ENCODE measurements around the gene MTCL1. TPM values are rescaled to one million over a fixed set of nuclear protein-coding genes. Genes with fewer than 3 reads are reported as not detected.

Gene MTCL1
- total and polyA plus RNA-seq, 2 of the 8 experiments (the other 6 are each of a cell fraction or from before 2014, with no cell fraction given), result 16.6 to 60.8 TPM

DNA sequence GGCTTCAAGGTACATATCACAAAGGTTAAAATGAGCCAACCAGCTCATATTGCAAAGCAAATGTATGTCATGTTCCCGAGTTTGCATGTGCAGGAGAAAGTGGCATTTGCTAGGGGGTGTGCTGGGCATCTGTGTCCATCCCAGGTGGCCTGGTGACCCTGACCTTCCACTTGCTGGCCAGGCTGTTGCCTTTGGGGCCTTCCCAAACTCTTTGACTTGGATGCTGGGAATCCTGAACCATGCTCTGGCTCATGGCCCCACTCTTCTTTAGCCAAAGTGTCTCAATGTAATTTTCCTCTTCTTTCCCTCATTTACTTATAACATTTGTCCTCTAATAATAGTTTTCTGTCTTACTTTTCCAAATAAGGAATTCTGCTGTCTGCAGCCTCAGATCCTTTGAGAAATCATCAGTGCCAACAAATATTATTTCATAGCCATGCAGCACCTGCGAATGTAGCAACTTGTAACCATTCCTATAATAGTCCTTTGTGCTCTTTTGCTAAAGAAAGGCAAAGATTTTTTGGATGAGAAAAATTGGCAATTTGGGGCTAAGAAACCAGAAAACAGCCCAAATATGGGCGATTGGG is 64.2 kb downstream of the MTCL1 start:
- Histone ChIP-seq H3K9me3 (ENCODE audit: insufficient read depth in 2 of 2, low read depth in 1 of 2, low read length in 1 of 2) (no peaks in the 10 kb centered on the region), H2BK120ac (replicated peaks; ENCODE audit: low read depth, low read length) (no peak overlapping the region), H4K8ac (ENCODE audit: extremely low read depth, insufficient read depth, low read length) (no peak overlapping the region), H3K4me3 (ENCODE audit: extremely low read depth in 1 of 4, insufficient read depth in 2 of 4, low read depth in 3 of 4, low read length in 4 of 4) (no peak overlapping the region), H3K23me2 (ENCODE audit: low read depth, low read length) (no peaks in the 10 kb centered on the region), H2AK5ac (ENCODE audit: low read depth, low read length) (no peak overlapping the region), H3K27me3 (replicated peaks in 1 of 4; ENCODE audit: control insufficient read depth in 3 of 4, extremely low read depth in 1 of 4, insufficient read depth in 3 of 4, low read length in 3 of 4) (no peaks in the 10 kb centered on the region), H2BK20ac (ENCODE audit: low read length) (no peak overlapping the region), H2AFZ (ENCODE audit: low read length) (no peak overlapping the region), H3K27ac (ENCODE audit: low read depth, low read length) (no peak overlapping the region), H4K91ac (replicated peaks; ENCODE audit: insufficient read length, low read length) (no peak overlapping the region), H4K20me1 (replicated peaks in 1 of 2; ENCODE audit: control insufficient read depth in 1 of 2, insufficient read depth in 2 of 2, low read length in 2 of 2) (peaks cover 2 to 6% of the 10 kb centered on the region in 2 experiments), H3K9ac (replicated peaks in 1 of 4; ENCODE audit: extremely low read depth in 1 of 4, low read depth in 3 of 4, low read length in 3 of 4) (no peak overlapping the region), H3K4me2 (ENCODE audit: insufficient read depth in 1 of 2, low read depth in 2 of 2, low read length in 2 of 2) (no peak overlapping the region), H3K56ac (replicated peaks; ENCODE audit: insufficient read length, low read depth, low read length) (no peak overlapping the region), H2BK15ac (ENCODE audit: low read length) (no peak overlapping the region), H3K36me3 (ENCODE audit: control insufficient read depth in 2 of 4, insufficient read depth in 4 of 4, low read length in 3 of 4) (no peaks in the 10 kb centered on the region), H3K79me1 (ENCODE audit: low read depth, low read length) (no peaks in the 10 kb centered on the region), H4K5ac (ENCODE audit: insufficient read length, low read depth, low read length) (no peak overlapping the region), H3K23ac (ENCODE audit: insufficient read length) (no peak overlapping the region), H2BK5ac (ENCODE audit: low read depth, low read length) (no peak overlapping the region), H3K14ac (ENCODE audit: insufficient read length) (no peak overlapping the region), H3K18ac (ENCODE audit: extremely low read depth, low read length) (no peak overlapping the region), H3K4ac (replicated peaks; ENCODE audit: insufficient read length, low read depth, low read length) (no peak overlapping the region), H3K79me2 (ENCODE audit: control insufficient read depth in 1 of 2, insufficient read depth in 2 of 2, low read length in 2 of 2) (no peaks in the 10 kb centered on the region), H2BK12ac (ENCODE audit: low read depth, low read length) (no peak overlapping the region), H3K4me1 (replicated peaks in 1 of 4; ENCODE audit: control insufficient read depth in 3 of 4, insufficient read depth in 4 of 4, low read length in 3 of 4) (peaks cover 0 to 10% (median 5%) of the 10 kb centered on the region in 4 experiments; a peak in 5 of 7 replicates)
- no peak for DNase-seq (ENCODE audit: low read depth in 1 of 2, low spot score in 2 of 2)
- CTCF ChIA-PET (ENCODE audit: partially characterized antibody), result no interaction called here
- TF ChIP-seq SP1 (IDR thresholded peaks at IDR 0.05; ENCODE audit: low read depth, low read length) (no peak), EZH2 (IDR thresholded peaks at IDR 0.05; ENCODE audit: low read depth, low read length, severe bottlenecking) (no peak), RNF2 (IDR thresholded peaks at IDR 0.05; ENCODE audit: borderline replicate concordance, low read depth, low read length, missing control alignments, poor library complexity, severe bottlenecking) (no peak), POLR2AphosphoS5 (IDR thresholded peaks at IDR 0.05; ENCODE audit: low read depth, low read length) (no peak), CEBPB (IDR thresholded peaks at IDR 0.05; ENCODE audit: low read depth, low read length) (no peak), HDAC2 (IDR thresholded peaks at IDR 0.05; ENCODE audit: borderline replicate concordance in 1 of 2, low read depth in 2 of 2, low read length in 2 of 2) (no peak), EGR1 (IDR thresholded peaks at IDR 0.05; ENCODE audit: borderline replicate concordance, low read depth, low read length) (no peak)
- TF ChIP-seq, protein P1, sequence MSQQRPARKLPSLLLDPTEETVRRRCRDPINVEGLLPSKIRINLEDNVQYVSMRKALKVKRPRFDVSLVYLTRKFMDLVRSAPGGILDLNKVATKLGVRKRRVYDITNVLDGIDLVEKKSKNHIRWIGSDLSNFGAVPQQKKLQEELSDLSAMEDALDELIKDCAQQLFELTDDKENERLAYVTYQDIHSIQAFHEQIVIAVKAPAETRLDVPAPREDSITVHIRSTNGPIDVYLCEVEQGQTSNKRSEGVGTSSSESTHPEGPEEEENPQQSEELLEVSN (IDR thresholded peaks at IDR 0.05), result no peak
- TF ChIP-seq, protein P2, sequence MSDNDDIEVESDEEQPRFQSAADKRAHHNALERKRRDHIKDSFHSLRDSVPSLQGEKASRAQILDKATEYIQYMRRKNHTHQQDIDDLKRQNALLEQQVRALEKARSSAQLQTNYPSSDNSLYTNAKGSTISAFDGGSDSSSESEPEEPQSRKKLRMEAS (IDR thresholded peaks at IDR 0.05), result no peak
- FAIRE-seq, result no peak
- WGBS, 2 experiments (ENCODE audit: extremely low coverage in 1 of 2, insufficient coverage in 1 of 2, insufficient read length in 1 of 2, insufficient replicate concordance in 2 of 2, low coverage in 1 of 2, low lambda C conversion rate in 2 of 2, missing lambda C conversion rate in 1 of 2), result 88% methylated on average over 3 of the region's 3 CpGs; no CpG with 5 or more reads in 1 of the 2 experiments
- POLR2A ChIA-PET (ENCODE audit: partially characterized antibody), result interaction anchor here (1.2 kb wide), 1 partner anchor 9 kb away, joined by 4 read pairs; no protein-coding TSS in a partner anchor
